Fibroblast of the aortic adventitia (primary cell): ENCODE data around the gene ATP9B. TPM values are rescaled to one million over a fixed set of nuclear protein-coding genes. Genes with fewer than 3 reads are reported as not detected.
"Not testable (repeated sequence)": the region's sequence is repeated elsewhere in the genome, so short reads cannot be mapped to it uniquely, and the experiment has no call there.

Source experiments
- DNase-seq: peaks from one replicate; pipeline ENCODE4 v3.0.0-alpha.2; 2010; ENCODE audit warnings: low read depth
- H3K4me3 ChIP-seq: 2 replicates; pipeline ENCODE4 v1.5.1; 2011; ENCODE audit warnings: low read depth, mild to moderate bottlenecking, control low read depth, low read length, moderate library complexity
- total RNA-seq: library from RNA; depleted of rRNA; stranded (reverse); fragments of >200 nt; gene quantifications from 2 replicates; pipeline ENCODE4 v1.2.3, GENCODE V29; 2012; ENCODE audit warnings: low replicate concordance
- TF ChIP-seq, protein P1 (sequence below): IDR thresholded peaks from 2 replicates; pipeline ENCODE4 v1.5.1; 2011; ENCODE audit warnings: mild to moderate bottlenecking, low read length, control low read depth, inconsistent platforms; ENCODE audit not compliant: insufficient read depth

Gene ATP9B
- total RNA-seq, 1 donor = 22.0 TPM

DNA sequence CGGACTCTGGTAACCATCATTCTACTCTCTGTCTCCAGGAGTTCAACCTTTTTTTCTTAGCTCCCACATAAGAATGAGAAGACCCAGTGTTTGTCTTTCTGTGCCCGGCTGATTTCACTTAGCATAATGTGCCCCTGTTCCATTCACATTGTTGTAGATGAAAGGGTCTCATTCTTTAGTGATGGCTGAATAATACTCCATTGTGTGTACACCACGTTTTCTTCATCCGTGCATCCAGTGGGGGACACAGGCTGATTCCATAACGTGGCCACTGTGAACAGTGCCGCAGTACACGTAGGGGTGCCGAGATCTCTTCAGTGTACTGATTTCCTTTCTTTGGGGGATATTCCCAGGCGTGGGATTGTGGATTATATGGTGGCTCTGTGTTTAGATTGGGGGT, 254.3 kb downstream of the ATP9B start:
- H3K4me3 ChIP-seq = no peak overlapping the region
- TF ChIP-seq, protein P1, sequence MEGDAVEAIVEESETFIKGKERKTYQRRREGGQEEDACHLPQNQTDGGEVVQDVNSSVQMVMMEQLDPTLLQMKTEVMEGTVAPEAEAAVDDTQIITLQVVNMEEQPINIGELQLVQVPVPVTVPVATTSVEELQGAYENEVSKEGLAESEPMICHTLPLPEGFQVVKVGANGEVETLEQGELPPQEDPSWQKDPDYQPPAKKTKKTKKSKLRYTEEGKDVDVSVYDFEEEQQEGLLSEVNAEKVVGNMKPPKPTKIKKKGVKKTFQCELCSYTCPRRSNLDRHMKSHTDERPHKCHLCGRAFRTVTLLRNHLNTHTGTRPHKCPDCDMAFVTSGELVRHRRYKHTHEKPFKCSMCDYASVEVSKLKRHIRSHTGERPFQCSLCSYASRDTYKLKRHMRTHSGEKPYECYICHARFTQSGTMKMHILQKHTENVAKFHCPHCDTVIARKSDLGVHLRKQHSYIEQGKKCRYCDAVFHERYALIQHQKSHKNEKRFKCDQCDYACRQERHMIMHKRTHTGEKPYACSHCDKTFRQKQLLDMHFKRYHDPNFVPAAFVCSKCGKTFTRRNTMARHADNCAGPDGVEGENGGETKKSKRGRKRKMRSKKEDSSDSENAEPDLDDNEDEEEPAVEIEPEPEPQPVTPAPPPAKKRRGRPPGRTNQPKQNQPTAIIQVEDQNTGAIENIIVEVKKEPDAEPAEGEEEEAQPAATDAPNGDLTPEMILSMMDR = no peak

DNA sequence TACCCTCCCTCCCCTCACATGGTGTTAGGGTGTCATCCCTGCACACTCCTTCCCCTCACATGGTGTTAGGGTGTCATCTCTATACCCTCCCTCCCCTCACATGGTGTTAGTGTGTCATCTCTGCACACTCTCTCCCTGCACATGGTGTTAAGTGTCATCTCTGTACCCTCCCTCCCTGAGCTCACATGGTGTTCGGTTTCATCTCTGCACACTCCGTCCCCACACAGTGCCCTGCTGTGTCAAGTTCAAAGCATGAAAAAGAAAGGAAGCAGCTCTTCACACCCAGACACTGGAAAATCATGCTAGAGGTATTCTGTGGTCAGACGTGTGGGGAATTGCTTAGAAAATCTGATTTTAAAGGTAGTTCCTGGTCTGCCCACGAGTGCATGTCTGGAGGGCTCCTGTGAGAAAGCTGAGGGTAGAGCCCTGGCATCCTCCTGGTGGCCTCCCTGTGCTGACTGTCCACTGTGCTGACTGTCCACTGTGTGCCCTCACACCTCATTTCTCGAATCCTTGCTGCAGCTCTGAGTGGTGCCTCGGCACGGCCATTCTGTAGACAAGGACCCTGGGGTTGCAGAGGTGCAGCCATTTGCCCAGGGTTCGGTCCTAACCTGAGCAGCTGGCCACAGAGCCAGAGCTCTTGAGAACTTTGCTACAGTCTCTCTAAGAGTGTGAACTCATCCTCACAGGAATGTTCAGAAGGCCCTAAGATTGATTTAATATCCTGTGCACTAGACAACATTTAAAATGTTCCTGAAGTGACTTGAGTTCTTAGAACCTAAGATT, 257.4 kb downstream of the ATP9B start:
- no peak for DNase-seq
- no peak overlapping the region for H3K4me3 ChIP-seq

More for the DNA sequence above, 254.3 kb downstream of the ATP9B start:
- no peak for DNase-seq

DNA sequence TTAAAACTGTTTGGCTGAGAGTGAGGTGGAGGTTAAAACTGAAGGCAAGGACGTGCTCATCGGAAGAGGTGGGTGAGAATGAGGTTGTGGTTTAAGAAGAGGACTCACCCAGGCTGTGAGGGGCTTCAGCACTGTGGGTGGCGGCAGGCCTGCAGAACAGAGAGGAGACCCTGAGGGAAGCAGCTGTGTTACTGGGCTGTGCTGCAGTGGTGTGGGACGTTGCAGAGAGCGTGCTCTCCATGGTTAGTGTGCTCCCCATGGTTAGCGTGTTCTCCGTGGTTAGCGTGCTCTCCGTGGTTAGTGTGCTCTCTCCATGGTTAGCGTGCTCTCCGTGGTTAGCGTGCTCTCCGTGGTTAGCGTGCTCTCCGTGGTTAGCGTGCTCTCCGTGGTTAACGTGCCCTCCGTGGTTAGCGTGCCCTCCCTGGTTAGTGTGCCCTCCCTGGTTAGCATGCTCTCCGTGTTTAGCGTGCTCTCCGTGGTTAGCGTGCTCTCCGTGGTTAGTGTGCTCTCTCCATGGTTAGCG, 258.1 kb downstream of the ATP9B start:
- H3K4me3 ChIP-seq = no peak overlapping the region
- TF ChIP-seq, protein P1 = no peak
- no peak for DNase-seq

More for the DNA sequence above, 257.4 kb downstream of the ATP9B start:
- TF ChIP-seq, protein P1 = no peak

DNA sequence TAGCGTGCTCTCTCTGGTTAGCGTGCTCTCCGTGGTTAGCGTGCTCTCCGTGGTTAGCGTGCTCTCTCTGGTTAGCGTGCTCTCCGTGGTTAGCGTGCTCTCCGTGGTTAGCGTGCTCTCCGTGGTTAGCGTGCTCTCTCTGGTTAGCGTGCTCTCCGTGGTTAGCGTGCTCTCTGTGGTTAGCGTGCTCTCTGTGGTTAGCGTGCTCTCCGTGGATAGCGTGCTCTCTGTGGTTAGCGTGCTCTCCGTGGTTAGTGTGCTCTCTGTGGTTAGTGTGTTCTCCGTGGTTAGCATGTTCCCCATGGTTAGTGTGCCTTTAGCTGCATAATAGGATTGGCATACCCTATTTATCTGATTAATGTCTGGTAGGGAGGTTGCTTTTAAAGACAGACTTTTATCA, 258.7 kb downstream of the ATP9B start:
- not testable (repeated sequence) for DNase-seq, H3K4me3 ChIP-seq

DNA sequence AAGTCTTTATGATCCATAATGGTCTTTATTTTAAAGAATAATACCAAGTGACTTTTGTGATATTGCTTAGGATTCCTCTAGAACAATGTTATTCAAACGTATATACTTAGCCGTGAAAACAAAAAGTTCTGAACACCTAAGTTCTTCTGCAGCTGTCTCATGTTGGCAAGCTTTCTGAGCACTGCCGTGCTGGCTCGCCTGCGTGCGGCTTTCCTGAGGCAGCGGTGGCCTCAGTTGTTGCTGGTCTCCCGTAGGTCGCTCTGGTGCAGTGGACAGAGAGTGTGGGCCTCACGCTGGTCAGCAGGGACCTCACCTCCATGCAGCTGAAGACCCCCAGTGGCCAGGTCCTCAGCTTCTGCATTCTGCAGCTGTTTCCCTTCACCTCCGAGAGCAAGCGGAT, 259.7 kb downstream of the ATP9B start:
- TF ChIP-seq, protein P1 = no peak
- no peak overlapping the region for H3K4me3 ChIP-seq
- no peak for DNase-seq

DNA sequence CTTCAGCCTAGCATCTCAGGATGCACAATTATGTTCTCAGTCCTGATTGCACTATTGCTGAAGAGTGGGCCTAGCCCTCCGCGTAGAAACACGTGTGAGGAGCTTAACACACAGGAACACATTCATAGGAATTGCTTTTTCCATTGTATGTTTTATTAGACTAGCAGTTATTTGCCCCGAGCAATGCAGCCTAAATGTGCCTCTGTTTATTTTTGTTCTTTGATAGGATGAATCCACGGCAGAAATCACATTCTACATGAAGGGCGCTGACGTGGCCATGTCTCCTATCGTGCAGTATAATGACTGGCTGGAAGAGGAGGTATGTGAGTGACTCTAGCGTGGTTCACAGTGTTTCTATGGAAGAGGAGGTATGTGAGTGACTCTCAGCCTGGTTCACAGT, 260.6 kb downstream of the ATP9B start:
- no peak overlapping the region for H3K4me3 ChIP-seq
- TF ChIP-seq, protein P1 = no peak
- DNase-seq = no peak

DNA sequence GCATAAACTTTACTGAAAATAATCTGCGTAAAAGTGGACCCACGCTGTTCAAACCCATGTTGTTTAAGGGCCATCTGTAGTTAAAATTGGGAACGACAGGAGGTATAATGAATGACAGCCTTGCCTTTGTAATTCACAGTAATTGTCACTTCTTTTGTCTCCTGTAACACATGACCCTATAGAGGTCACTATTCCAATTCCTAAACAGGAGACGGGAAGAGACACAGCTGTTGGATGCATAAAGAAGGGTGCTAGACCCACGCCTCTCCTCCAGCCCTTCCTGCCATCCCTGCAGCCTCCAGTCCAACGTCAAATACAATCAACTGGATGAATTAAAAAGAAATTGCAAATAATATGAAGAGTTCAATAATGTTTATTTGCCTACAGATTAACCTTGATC, 263.5 kb downstream of the ATP9B start:
- no peak overlapping the region for H3K4me3 ChIP-seq
- DNase-seq = no peak
- TF ChIP-seq, protein P1 = no peak
